Tongue (tissue), 2 donors: ENCODE results near the gene KCP. TPM values are rescaled to one million over a fixed set of nuclear protein-coding genes. Genes with fewer than 3 reads are reported as not detected.

Experiments used
- DNase-seq: peaks from one replicate; pipeline ENCODE4 v3.0.0-alpha.2; 2015
- total RNA-seq: library from RNA; depleted of rRNA; stranded (reverse); fragments of >200 nt; gene quantifications from one replicate; pipeline ENCODE4 v1.2.3, GENCODE V29; 2014

Gene KCP
- total RNA-seq, 1 donor from 2014 or later, result 0.72 TPM

DNA sequence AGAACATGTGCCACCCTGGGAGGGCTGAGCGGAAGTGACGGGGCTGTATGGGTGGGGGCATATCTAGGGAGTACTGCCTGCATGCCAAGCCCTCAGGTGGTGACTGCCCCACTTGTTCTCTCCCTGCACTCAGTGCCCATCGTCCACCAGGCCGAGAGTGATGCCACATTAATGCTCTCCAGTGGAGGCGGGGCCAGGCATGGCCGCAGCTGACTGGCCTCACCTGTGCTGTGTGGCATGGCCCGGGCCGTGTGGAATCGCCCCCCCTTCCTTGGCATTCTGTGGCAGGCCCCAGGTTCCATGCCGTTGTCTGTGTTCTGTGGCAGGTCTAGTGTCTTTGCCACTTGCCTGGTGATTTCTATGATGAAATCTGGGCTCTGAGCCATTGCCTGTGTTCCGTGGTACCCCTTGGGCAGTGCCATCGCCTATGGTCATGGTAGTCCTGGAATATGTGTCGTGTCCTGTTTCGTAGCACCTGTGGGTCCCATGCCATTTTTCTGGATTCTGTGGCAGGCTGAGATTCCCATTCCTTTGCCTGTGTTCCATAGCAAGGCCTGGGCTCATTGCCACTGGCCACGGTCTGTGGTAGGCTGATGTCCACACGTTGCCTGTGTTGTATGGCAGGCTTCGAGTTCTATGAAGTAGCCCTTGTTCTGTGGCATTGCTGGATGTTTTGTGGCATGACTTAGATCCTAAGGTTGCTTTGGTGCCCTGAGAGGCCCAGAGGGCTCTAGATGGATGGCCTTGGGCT lies 71.4 kb downstream of the KCP start:
- no peak for DNase-seq

- no peak for DNase-seq
These were observed 72.3 kb downstream of the KCP start for GRCh38 chr7:128838109-128838779.

DNA sequence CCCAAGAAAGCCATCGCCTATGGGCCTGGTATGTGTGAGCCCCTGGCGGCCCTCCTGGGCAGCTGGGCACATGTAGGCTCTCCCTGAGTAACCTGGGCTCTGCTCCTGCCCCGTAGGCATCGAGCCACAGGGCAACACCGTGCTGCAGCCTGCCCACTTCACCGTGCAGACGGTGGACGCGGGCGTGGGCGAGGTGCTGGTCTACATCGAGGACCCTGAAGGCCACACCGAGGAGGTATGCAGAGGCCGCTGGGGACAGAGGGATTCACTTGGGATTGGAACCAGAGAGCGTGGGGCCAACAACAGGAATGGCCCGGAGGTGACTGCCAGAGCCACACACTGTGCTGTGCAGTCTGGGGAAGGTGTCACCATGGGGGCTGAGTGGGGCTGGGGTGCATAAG lies 73.0 kb downstream of the KCP start:
- no peak for DNase-seq

DNA sequence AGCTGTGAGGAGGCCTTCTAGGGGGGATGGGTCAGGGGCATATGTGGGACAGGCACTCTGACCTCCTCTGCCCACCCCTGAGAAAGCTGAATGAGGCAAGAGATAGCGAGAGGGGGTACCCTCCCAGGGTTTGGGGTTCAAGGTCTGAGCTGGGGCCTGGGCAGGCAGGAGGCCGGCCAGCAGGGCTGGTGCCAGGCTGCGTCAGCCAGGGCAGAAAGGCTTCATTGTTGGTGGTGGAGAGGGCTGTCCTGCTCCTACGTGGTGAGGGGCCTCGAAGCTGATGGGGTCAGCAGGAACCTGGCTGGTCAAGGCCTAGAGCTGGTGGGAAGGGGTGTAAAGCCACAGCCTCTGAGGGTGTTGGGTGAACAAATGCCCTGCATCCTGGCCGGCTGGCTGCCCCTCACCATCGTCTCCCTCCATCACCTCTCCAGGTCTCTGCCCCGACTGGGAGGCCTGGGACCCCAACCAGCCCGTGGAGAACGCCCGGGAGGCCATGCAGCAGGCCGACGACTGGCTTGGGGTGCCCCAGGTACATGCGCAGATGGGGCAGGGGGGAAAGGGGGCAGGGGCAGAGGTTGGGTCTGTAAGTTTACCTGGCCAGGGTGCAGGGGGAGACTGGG lies 73.7 kb downstream of the KCP start:
- no peak for DNase-seq

DNA sequence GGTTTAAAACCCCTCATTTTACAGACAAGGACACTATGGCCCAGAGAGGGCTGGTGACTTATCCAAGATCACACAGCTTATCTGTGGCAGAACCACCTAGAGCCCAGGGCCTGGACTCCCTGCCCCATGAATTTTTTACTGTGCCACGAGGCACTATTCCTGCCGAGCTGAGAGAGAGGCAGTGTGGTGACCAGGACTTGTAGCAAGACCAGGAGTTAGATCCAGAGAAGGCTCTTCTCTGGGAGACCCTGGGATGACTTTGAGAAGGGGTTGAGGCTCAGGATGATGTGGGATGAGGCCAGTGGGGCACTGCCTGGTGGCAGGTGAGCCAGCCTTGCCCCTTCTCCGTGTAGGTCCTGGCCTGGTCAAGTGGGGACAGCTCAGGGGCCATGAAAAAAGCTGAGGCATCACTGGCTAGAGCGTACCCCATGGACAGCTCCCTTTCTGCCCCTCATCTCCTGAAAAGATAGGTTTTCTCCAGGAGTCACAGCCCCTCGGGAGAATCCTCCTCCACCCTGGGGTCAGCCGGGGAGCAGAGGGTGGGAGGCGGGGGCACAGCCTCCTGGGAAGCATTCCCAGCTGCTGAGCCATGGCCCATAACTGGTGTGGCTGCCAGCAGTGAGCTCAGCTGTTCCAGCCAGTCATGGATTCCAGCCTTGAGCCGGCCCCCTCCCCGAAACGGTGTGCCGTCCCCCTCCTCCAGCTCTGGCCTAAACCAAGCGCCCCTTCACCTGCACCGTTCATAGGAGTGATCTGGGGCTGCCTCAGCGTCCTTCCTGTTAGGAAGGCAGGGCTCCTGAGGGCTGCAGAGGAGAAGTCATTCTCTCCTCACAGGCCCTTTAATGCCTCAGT lies 74.5 kb downstream of the KCP start:
- DNase-seq, result peak; percentile 93

DNA sequence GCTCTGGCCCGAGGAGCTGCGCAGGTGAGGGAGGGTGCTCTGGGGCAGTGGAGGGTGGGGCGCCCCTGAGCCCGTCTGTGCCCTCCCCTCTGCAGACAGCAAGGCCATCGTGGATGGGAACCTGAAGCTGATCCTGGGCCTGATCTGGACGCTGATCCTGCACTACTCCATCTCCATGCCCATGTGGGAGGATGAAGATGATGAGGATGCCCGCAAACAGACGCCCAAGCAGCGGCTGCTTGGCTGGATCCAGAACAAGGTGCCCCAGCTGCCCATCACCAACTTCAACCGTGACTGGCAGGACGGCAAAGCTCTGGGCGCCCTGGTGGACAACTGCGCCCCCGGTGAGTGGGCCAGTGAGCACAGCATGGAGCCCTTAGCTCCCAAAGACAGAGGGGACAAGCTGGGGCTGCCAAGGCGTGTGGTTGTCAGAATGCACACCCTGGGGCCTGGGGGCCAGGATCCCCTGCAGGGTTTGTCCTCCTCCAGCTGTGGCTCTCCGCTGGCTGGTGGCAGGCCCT lies 75.2 kb downstream of the KCP start:
- no peak for DNase-seq

GRCh38 chr7:128833946-128834325 lies 76.6 kb downstream of the KCP start:
- DNase-seq, result peak; percentile 77

DNA sequence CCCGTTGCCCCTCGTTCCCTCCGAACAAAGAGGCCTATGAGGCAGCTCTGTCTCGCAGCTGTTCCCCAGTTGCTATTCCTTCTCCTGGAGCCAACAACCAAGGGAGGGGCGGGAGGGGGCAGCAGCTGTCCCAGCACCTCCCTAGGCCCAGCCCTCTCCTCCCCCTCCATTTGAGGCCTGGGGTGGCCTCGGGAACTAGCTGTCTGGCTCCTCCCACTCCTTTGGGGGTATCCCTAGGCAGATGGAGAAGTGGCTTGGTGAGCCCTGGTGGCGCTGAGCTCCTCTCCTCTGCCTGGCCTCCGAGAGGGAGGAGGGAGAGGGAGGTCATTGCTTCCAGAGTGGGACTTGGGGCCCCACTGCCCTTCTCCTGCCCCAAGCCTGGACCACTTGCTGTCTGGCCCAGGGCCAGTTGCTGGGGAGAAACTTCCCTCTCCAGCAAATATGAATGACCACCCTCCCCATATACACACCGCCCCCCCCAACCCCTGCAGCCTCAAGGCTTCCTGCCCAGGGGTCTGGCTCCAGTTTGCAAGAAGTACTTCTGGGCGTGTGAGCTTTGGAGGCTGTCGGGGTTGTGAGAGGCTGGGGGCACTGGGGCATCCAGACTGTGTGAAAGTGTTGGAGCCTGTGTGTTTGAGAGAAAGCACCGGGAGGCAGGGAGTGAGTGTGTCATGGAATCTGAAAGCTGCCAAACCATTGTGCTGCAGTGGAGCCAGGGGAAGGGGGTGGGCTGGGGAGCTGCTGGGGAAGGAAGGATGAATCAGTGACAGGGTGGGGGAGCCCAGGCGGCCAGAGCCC lies 77.2 kb downstream of the KCP start:
- DNase-seq, result peak; percentile 99

DNA sequence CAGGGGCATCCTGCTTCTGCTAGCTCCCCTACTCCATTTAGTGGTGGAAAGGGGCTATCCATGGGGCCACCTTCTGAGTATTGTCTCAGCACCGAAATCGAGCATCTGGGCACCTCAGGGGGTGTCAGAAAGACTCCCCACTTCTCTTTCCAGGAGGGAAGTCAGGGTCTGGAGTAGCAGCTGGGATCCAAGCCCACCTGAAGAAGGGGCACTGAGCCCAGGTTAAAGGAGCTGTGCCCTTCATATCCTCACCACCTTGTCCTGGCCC lies 77.7 kb downstream of the KCP start:
- DNase-seq, result no peak

GRCh38 chr7:128831994-128832879 lies 78.3 kb downstream of the KCP start:
- peak; percentile 96 for DNase-seq

GRCh38 chr7:128831178-128831993 lies 79.1 kb downstream of the KCP start:
- peak; percentile 95 for DNase-seq

GRCh38 chr7:128830231-128831177 lies 80.0 kb downstream of the KCP start, which contains the start of gene FLNC:
FLNC (plus strand) TSS chr7:128830406; CDS start chr7:128830638, 232 bp downstream.
- DNase-seq, result peak; percentile 87

GRCh38 chr7:128829391-128830166 lies 80.9 kb downstream of the KCP start:
- peak; percentile 57 for DNase-seq

GRCh38 chr7:128827971-128828711 lies 82.4 kb downstream of the KCP start:
- DNase-seq, result peak; percentile 74

GRCh38 chr7:128827248-128827958 lies 83.1 kb downstream of the KCP start:
- peak; percentile 79 for DNase-seq

DNA sequence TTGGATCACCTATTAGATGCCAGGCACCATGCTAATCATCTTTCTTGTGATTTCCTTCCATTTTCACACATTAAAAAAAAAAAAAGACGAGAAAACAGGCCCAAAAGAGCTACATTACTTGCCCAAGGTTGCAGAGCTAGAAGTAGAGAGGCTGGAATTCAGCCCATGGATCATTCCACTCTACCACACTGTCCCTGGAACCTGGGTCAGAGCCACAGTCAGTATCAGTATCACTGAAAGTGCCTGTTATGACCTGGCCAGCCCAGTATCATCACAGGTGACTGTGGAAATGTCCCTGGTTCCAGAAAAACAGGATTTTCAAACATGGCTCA lies 83.6 kb downstream of the KCP start:
- DNase-seq, result no peak
